Fibroblast of the aortic adventitia (primary cell): ENCODE results near the gene KRTAP10-8. TPM values are rescaled to one million over a fixed set of nuclear protein-coding genes. Genes with fewer than 3 reads are reported as not detected.
A peak's percentile ranks its signal among the peaks of the same experiment; 100 is the strongest.

Experiments used
- DNase-seq: peaks from one replicate; pipeline ENCODE4 v3.0.0-alpha.2; 2010; ENCODE audit warnings: low read depth
- H3K4me3 ChIP-seq: 2 replicates; pipeline ENCODE4 v1.5.1; 2011; ENCODE audit warnings: low read depth, mild to moderate bottlenecking, control low read depth, low read length, moderate library complexity
- CTCF ChIP-seq: IDR thresholded peaks from 2 replicates; pipeline ENCODE4 v1.5.1; 2011; ENCODE audit warnings: mild to moderate bottlenecking, low read length, control low read depth, inconsistent platforms; ENCODE audit not compliant: insufficient read depth
- total RNA-seq: library from RNA; depleted of rRNA; stranded (reverse); fragments of >200 nt; gene quantifications from 2 replicates; pipeline ENCODE4 v1.2.3, GENCODE V29; 2012; ENCODE audit warnings: low replicate concordance

KRTAP10-8 gene
- total RNA-seq, 1 donor, result not detected

- TF ChIP-seq CTCF, result no peak
- DNase-seq, result no peak
- no peak overlapping the region for H3K4me3 ChIP-seq
Measured at GRCh38 chr21:44581158-44581557, 30.7 kb upstream of the KRTAP10-8 start.

GRCh38 chr21:44582055-44582454, 29.8 kb upstream of the KRTAP10-8 start:
- H3K4me3 ChIP-seq, result no peak overlapping the region
- DNase-seq, result no peak
- no peak for TF ChIP-seq CTCF

- TF ChIP-seq CTCF, result no peak
- no peak overlapping the region for H3K4me3 ChIP-seq
- DNase-seq, result peak; percentile 16
Measured at GRCh38 chr21:44583089-44583799, 28.6 kb upstream of the KRTAP10-8 start.

- H3K4me3 ChIP-seq, result no peak overlapping the region
- no peak for TF ChIP-seq CTCF
- DNase-seq, result no peak
Measured at GRCh38 chr21:44583800-44584147, 28.1 kb upstream of the KRTAP10-8 start.

GRCh38 chr21:44585892-44586291, 26.0 kb upstream of the KRTAP10-8 start:
- H3K4me3 ChIP-seq, result no peak overlapping the region
- DNase-seq, result no peak

GRCh38 chr21:44589094-44589493, 22.8 kb upstream of the KRTAP10-8 start:
- no peak overlapping the region for H3K4me3 ChIP-seq
- no peak for DNase-seq
- no peak for TF ChIP-seq CTCF

More at GRCh38 chr21:44585892-44586291, 26.0 kb upstream of the KRTAP10-8 start:
- no peak for TF ChIP-seq CTCF
